Heart left ventricle (tissue), 13 donors: ENCODE results near the gene USP34.

ENCODE experiments used
- POLR2A ChIP-seq, 2 donors: fragments of 450-650 bp; IDR thresholded peaks; one replicate each; pipeline ENCODE4 v1.6.1; 2017; ENCODE audit warnings: antibody characterized with exemption in 2 of 2, mild to moderate bottlenecking in 2 of 2, moderate library complexity in 2 of 2
- TF ChIP-seq, protein P1 (sequence below), 12 donors: fragments of 200-600 bp; sonication (generic) in 4 of 12; IDR thresholded peaks; one replicate each; pipeline versions ENCODE4 v1.5.0 to v1.8.0; 2018 to 2022; ENCODE audit warnings: antibody characterized with exemption in 12 of 12, mild to moderate bottlenecking in 5 of 12
- donor health status: ischemic (EF 13 %, LVEDD 7.1; RV severe dilation, severe dysfunction).
- donor health status: DM: no; HTN: yes; CAD: no.
- donor health status: DM: no; HTN: no; CAD: no.
- donor health status: ischemic (EF 25% LVEDD 6.9; RV normal size, moderate dysfunction).
- donor health status: ischemic (EF 25% LVEDD 5.7; RV mildly dilated, moderate dysfunction).
- donor health status: ischemic (EF 35%, LVEDD 5.7; RV mildly dilated, moderate dysfunction).
- donor health status: nonischemic (EF 11% LVEDD 7.7; RV severe dilation, severe dysfunction).
- donor health status: DM: yes; HTN: yes; CAD: no.
- donor health status: PGD.
- donor health status: ischemic (EF 29% LVEDD 5.4; RV normal size, mild dysfunction).
- donor health status: nonischemic (EF 23%, LVEDD 6.1; RV moderate dilation, normal function).

DNA sequence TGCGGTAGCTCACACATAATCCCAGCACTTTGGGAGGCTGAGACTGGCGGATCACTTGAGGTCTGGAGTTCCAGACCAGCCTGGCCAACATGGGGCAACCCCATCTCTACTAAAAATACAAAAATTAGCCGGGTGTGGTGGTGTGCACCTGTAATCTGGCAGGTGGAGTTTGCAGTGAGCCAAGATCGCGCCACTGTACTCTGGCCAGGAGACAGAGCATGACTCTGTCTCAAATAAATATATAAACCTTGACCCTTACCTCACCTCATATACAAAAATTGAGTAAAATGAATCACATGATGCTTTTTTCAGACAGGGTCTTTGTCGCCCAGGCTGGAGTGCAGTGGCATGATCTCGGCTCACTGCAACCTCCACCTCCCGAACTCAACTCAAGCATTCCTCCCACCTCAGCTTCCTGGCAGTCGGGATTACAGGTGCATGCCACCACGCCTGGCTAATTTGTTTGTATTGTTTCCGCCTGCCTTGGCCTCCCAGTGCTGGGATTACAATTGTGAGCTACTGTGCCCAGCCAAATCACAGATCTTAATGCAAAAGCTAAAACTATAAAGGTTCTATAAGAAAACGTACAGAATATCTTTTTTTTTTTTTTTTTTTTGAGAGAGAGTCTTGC lies 42.0 kb upstream of the USP34 start:
- TF ChIP-seq, protein P1, sequence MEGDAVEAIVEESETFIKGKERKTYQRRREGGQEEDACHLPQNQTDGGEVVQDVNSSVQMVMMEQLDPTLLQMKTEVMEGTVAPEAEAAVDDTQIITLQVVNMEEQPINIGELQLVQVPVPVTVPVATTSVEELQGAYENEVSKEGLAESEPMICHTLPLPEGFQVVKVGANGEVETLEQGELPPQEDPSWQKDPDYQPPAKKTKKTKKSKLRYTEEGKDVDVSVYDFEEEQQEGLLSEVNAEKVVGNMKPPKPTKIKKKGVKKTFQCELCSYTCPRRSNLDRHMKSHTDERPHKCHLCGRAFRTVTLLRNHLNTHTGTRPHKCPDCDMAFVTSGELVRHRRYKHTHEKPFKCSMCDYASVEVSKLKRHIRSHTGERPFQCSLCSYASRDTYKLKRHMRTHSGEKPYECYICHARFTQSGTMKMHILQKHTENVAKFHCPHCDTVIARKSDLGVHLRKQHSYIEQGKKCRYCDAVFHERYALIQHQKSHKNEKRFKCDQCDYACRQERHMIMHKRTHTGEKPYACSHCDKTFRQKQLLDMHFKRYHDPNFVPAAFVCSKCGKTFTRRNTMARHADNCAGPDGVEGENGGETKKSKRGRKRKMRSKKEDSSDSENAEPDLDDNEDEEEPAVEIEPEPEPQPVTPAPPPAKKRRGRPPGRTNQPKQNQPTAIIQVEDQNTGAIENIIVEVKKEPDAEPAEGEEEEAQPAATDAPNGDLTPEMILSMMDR (IDR thresholded peaks at IDR 0.05), result no peak
- no peak for TF ChIP-seq POLR2A (IDR thresholded peaks at IDR 0.05)
